ENCODE results near the gene XAGE2. TPM values are rescaled to one million over a fixed set of nuclear protein-coding genes. Genes with fewer than 3 reads are reported as not detected.

Gene XAGE2
- total and polyA plus RNA-seq, 2 experiments from 2014 or later, result not detected

DNA sequence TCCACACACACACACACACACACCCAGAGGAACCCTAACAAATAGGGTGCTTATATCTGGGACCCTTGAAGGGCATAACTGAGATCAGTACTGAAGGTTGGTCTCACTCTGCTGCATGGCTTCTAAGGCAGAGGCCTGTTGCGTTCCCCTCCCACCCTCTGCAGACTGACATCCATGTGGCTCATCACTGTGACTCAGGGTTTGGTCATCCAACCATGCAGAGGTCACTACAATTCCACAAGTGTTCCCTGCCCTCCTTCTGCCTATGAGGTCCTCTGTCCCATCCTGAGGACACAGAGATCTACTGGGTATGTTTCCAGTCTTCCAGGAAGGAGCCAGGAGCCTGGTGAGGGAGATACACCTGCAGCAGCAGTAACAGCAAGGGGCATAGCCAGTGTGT, 55.8 kb downstream of the XAGE2 start:
- Histone ChIP-seq H3K27me3 (ENCODE audit: insufficient read depth) (no peaks in the 10 kb centered on the region), H4K20me1 (replicated peaks; ENCODE audit: insufficient read depth) (no peaks in the 10 kb centered on the region), H3K4me2 (no peak overlapping the region), H3K4me3 (no peak overlapping the region), H3K27ac (ENCODE audit: low read depth) (no peak overlapping the region), H3K79me2 (replicated peaks; ENCODE audit: insufficient read depth) (no peaks in the 10 kb centered on the region), H3F3A (replicated peaks; ENCODE audit: low read depth) (no peaks in the 10 kb centered on the region), H3K9me2 (ENCODE audit: insufficient read depth) (no peaks in the 10 kb centered on the region), H2AFZ (no peak overlapping the region), H3K4me1 (ENCODE audit: insufficient read depth) (no peaks in the 10 kb centered on the region), H3K36me3 (ENCODE audit: insufficient read depth) (no peaks in the 10 kb centered on the region)
- Mint-ChIP-seq H3K27me3 (ENCODE audit: insufficient read depth, low read depth, poor library complexity) (no peaks in the 10 kb centered on the region), H3K4me1 (no peaks in the 10 kb centered on the region), H3K9me3 (no peaks in the 10 kb centered on the region), H3K27ac (no peak overlapping the region), H3K36me3 (ENCODE audit: low read depth) (no peaks in the 10 kb centered on the region), H3K4me3 (no peak overlapping the region)
- ATAC-seq (no peak), DNase-seq (ENCODE audit: low spot score) (no peak)
- TF ChIP-seq ZNF331 (CRISPR knock-in tag; IDR thresholded peaks at IDR 0.05; ENCODE audit: low read depth) (no peak), POLR2AphosphoS5 (IDR thresholded peaks at IDR 0.05; ENCODE audit: low read depth) (no peak), ZNF114 (CRISPR knock-in tag; IDR thresholded peaks at IDR 0.05) (no peak), JUNB (IDR thresholded peaks at IDR 0.05; ENCODE audit: unreplicated experiment) (no peak)
- TF ChIP-seq, protein P1, sequence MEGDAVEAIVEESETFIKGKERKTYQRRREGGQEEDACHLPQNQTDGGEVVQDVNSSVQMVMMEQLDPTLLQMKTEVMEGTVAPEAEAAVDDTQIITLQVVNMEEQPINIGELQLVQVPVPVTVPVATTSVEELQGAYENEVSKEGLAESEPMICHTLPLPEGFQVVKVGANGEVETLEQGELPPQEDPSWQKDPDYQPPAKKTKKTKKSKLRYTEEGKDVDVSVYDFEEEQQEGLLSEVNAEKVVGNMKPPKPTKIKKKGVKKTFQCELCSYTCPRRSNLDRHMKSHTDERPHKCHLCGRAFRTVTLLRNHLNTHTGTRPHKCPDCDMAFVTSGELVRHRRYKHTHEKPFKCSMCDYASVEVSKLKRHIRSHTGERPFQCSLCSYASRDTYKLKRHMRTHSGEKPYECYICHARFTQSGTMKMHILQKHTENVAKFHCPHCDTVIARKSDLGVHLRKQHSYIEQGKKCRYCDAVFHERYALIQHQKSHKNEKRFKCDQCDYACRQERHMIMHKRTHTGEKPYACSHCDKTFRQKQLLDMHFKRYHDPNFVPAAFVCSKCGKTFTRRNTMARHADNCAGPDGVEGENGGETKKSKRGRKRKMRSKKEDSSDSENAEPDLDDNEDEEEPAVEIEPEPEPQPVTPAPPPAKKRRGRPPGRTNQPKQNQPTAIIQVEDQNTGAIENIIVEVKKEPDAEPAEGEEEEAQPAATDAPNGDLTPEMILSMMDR (conservative IDR thresholded peaks at IDR 0.05; ENCODE audit: low read depth in 2 of 2), result no peak
- TF ChIP-seq, protein P2, sequence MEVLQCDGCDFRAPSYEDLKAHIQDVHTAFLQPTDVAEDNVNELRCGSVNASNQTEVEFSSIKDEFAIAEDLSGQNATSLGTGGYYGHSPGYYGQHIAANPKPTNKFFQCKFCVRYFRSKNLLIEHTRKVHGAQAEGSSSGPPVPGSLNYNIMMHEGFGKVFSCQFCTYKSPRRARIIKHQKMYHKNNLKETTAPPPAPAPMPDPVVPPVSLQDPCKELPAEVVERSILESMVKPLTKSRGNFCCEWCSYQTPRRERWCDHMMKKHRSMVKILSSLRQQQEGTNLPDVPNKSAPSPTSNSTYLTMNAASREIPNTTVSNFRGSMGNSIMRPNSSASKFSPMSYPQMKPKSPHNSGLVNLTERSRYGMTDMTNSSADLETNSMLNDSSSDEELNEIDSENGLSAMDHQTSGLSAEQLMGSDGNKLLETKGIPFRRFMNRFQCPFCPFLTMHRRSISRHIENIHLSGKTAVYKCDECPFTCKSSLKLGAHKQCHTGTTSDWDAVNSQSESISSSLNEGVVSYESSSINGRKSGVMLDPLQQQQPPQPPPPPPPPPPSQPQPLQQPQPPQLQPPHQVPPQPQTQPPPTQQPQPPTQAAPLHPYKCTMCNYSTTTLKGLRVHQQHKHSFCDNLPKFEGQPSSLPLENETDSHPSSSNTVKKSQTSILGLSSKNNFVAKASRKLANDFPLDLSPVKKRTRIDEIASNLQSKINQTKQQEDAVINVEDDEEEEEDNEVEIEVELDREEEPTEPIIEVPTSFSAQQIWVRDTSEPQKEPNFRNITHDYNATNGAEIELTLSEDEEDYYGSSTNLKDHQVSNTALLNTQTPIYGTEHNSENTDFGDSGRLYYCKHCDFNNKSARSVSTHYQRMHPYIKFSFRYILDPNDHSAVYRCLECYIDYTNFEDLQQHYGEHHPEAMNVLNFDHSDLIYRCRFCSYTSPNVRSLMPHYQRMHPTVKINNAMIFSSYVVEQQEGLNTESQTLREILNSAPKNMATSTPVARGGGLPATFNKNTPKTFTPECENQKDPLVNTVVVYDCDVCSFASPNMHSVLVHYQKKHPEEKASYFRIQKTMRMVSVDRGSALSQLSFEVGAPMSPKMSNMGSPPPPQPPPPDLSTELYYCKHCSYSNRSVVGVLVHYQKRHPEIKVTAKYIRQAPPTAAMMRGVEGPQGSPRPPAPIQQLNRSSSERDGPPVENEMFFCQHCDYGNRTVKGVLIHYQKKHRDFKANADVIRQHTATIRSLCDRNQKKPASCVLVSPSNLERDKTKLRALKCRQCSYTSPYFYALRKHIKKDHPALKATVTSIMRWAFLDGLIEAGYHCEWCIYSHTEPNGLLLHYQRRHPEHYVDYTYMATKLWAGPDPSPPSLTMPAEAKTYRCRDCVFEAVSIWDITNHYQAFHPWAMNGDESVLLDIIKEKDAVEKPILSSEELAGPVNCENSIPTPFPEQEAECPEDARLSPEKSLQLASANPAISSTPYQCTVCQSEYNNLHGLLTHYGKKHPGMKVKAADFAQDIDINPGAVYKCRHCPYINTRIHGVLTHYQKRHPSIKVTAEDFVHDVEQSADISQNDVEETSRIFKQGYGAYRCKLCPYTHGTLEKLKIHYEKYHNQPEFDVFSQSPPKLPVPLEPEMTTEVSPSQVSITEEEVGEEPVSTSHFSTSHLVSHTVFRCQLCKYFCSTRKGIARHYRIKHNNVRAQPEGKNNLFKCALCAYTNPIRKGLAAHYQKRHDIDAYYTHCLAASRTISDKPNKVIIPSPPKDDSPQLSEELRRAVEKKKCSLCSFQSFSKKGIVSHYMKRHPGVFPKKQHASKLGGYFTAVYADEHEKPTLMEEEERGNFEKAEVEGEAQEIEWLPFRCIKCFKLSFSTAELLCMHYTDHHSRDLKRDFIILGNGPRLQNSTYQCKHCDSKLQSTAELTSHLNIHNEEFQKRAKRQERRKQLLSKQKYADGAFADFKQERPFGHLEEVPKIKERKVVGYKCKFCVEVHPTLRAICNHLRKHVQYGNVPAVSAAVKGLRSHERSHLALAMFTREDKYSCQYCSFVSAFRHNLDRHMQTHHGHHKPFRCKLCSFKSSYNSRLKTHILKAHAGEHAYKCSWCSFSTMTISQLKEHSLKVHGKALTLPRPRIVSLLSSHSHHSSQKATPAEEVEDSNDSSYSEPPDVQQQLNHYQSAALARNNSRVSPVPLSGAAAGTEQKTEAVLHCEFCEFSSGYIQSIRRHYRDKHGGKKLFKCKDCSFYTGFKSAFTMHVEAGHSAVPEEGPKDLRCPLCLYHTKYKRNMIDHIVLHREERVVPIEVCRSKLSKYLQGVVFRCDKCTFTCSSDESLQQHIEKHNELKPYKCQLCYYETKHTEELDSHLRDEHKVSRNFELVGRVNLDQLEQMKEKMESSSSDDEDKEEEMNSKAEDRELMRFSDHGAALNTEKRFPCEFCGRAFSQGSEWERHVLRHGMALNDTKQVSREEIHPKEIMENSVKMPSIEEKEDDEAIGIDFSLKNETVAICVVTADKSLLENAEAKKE (CRISPR knock-in tag; IDR thresholded peaks at IDR 0.05), result no peak
- TF ChIP-seq, protein P3, sequence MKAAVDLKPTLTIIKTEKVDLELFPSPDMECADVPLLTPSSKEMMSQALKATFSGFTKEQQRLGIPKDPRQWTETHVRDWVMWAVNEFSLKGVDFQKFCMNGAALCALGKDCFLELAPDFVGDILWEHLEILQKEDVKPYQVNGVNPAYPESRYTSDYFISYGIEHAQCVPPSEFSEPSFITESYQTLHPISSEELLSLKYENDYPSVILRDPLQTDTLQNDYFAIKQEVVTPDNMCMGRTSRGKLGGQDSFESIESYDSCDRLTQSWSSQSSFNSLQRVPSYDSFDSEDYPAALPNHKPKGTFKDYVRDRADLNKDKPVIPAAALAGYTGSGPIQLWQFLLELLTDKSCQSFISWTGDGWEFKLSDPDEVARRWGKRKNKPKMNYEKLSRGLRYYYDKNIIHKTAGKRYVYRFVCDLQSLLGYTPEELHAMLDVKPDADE (IDR thresholded peaks at IDR 0.05), result no peak

Small RNA genes within 50 kb of the gene (microRNA-seq; reads per million reads assigned to microRNA genes)
- not detected for gene MIR8088

Small RNA genes within 50 kb of the gene (small RNA-seq; reads per million reads assigned to genes)
- gene MIR8088 (ENCODE audit: low replicate concordance), result not detected

Other genes with a start within 250 kb of the XAGE2 start
- gene MAGED4, start 184.1 kb upstream of the XAGE2 start, total RNA-seq (2014; rRNA removed; shearing (Covaris generic)), result 22.2 and 57.3 TPM in 2 replicates
- 23.4 and 27.2 TPM in 2 replicates for gene MAGED4, start 184.1 kb upstream of the XAGE2 start, polyA plus RNA-seq (2016; fragmentation: Nextera tagmentation; extraction: Ambion mirVana)
- gene XAGE1A, start 126.8 kb downstream of the XAGE2 start, total RNA-seq (2014; rRNA removed; shearing (Covaris generic)), result not detected in 2 replicates
- not detected in 2 replicates for gene XAGE1A, start 126.8 kb downstream of the XAGE2 start, polyA plus RNA-seq (2016; fragmentation: Nextera tagmentation; extraction: Ambion mirVana)
- not detected in 2 replicates for gene XAGE1B, start 148.0 kb downstream of the XAGE2 start, total RNA-seq (2014; rRNA removed; shearing (Covaris generic))
- gene XAGE1B, start 148.0 kb downstream of the XAGE2 start, polyA plus RNA-seq (2016; fragmentation: Nextera tagmentation; extraction: Ambion mirVana), result not detected in 2 replicates